ELR (cell line): ENCODE measurements around the gene C19orf47.
A peak's percentile ranks its signal among the peaks of the same experiment; 100 is the strongest.

Experiments
- DNase-seq: peaks from one replicate; pipeline ENCODE4 v3.0.0-alpha.2; 2015; ENCODE audit warnings: low read depth

C19orf47 gene

DNA sequence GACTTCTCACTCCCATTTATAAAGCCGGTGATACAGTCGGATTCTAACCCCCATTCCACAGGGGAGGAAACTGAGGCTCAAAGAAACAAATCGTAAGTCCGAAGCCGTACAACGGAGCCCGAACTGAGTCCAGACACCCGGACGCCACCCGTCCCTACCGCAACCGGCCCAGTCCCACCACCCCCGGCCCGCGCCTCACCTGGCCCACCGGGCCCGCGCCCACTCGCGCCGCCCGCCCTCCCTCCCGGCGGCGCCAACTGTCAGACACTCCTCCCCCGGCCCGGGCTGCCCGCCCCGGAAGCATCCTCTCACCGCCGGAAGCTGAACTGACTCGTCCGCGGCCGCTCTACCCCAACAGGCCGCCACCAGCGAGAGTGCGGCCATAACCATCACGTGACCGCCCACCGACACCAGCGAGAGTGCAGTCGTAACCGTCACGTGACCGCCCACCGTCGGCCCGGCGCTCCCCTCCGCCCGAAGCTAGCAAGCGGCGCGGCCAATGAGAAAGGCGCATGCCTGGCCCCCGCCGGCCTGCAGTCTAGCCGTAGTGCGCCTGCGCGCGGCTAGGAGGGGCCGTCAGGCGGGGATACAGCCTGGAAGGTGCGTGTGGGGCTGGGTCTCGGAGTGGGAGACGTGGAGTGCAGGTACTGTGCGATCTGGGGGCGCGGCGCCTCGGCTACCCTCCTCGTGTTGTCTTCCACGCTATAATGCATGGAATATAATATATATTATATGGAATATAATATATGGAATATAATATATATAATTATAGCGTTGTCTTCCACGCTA, at the start of gene C19orf47, which contains the start of gene PLD3:
C19orf47 (minus strand) TSS at position 273 of the 789 bp plus-strand sequence. CDS start 6,540 bp downstream, outside the sequence.
PLD3 (plus strand) TSS at position 571 of the 789 bp plus-strand sequence. CDS start 17,789 bp downstream, outside the sequence.
- DNase-seq: peak; percentile 99

- DNase-seq: no peak
Observed at GRCh38 chr19:40397568-40397906, 49.3 kb upstream of the C19orf47 start.

DNA sequence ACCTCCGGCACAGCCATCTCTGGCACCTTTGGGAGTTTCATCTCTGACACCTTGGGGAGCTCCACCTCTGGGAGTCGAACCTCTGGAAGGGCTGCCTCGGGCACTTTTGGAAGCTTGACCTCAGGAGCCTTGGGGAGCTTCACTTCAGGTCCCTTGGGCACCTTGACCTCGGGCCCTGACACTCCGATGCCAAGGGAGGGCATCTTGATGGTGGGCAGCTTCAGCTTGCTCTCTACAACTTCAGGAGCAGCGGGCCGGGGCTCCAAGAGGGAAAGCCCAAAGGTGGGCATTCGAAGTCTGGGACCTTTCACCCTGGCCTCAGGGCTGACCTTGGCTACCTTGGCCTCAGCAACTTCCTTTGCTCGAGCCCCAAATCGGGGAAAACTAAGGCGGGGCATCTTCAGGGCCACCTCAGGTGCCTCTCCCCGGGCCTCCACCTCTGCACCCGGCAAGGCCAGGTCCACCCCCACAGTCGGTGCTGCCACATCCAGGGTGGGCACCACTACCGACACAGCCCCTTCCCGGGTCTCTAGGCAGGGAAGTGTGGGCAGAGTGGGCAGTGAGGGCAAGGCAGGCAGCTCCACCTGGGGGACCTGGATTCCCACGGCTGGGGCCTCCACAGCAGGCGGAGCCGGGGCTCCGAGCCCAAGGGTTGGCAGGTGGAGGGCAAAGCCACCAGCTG, 48.8 kb upstream of the C19orf47 start:
- DNase-seq: no peak

DNA sequence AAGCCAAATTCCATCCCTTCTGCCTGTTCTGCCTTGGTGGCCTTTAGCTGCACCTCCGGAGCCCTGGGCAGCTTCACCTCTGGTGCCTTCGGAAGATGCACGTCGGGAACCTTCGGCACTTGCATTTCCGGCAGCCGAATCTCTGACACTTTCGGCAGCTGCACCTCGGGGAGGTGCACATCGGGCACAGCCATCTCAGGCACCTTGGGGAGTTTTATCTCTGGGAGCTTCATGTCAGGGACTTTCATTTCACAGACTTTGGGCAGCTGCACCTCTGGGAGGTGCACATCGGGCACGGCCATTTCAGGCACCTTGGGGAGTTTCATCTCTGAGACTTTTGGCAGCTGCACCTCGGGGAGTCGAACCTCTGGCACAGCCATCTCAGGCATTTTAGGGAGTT, 47.8 kb upstream of the C19orf47 start:
- no peak for DNase-seq

- no peak for DNase-seq
Observed at GRCh38 chr19:40394816-40395210, 46.6 kb upstream of the C19orf47 start.

DNA sequence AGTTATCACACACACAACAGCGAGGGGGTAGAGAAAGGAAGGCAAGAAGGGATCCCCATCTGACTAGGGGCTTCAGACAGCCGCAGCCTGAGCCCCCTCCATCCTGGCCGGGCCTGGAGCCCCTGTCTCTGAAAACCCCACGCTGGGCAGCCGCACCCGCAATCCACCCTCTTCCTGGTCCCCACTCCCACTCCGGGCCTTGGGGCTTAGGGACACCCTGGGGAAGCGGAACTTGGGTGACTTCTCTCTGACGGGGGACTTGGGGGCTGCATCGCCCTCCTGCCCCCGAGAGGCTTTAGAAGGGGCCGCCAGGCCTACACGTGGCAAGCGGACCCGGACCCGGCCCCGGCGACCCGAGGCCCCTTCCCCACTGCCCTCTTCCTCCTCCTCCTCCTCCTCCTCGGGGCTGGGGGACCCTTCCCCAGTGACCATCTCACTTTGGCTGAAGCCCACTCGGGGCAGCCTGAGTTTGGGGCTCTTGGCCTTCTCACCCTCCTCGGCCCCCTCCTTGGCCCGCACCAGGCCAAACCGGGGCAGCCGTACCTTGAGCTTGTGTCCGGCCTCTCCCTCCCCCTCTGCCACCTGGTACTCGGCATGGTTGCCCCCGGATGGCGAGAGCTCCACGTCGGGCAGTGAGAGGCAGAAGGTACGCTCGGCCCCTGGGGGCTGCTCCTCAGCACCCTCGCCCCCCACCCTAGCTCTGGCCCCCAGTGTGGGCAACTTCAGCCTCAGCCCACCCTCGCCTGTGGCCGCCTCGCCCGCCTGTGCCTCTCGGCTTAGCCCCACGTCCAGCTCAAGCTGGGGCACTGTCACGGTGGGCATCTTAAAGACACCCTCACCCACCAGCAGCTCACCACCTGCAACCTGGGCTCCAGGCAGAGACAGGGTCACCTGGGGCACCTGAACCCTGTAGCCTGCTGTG, 46.0 kb upstream of the C19orf47 start:
- no peak for DNase-seq

DNA sequence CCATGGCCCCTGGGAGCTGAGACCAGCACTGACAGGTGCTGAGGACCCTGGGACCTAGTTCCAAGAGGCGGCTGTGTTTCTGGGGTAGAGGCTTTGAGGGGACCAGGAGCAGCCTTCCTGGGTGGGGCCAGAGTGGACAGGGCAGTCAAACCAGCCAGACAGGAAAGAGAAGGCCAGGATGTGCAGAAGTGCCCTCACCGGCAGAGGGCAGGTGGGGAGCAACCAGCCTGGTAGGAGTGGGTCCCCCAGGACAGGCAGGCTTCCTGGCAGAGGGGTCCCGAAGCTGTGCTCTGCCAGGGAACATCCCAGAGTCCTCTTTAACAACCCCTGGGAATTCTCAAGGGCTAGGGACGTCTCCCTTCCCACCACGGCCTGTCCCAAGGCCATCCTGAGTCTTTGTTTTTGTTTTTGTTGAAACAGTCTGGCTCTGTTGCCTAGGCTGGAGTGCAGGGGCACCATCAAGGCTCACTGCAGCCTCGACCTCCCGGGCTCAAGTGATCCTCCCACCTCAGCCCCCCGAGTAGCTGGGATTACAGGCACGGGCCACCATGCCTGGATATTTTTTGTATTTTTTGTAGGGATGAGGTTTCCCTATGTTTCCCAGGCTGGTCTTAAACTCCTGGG, 44.8 kb upstream of the C19orf47 start:
- DNase-seq: no peak

DNA sequence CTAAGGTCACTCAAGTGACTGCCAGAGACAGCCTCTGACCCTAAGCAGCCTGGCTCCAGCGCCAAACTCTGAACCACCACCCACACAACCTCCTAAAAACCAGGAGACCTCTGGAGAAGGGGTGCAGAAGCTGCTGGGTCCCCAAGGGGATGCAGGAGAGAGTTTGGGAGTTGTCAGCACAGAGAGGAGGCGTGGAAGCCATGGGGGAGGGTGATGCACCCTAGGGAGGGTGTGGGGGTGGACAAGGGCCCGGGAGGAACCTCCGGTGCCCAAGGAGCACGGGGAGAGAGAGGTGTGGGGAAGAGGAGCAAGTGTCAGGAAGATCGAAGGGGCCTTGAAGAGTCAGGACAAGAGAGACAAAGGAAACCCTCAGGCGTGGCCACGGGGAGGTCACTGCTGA, 43.9 kb upstream of the C19orf47 start:
- no peak for DNase-seq

- no peak for DNase-seq
Observed at GRCh38 chr19:40390084-40390742, 42.0 kb upstream of the C19orf47 start, which contains the start of gene HIPK4. HIPK4 (minus strand) TSS chr19:40390181; CDS start chr19:40389902, 279 bp downstream.

- no peak for DNase-seq
Observed at GRCh38 chr19:40389404-40390083, 41.3 kb upstream of the C19orf47 start.

DNA sequence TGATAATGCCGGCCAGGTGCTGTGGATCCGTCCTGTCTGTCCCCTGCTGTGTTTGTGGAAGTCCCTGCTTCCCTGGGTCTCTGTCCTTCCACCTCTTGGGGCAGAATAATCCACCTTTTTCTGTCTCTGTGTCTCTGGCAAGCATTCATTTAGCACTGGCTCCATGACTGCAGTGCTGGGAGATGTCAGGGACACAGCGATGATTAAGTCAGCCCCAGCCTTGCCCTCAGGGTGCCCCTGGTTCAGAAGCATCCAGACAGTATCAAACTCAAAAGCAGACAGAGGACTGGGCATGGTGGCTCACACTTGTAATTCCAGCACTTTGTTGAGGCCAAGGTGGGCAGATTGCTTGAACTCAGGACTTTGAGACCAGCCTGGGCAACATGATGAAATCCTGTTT, 40.3 kb upstream of the C19orf47 start:
- DNase-seq: no peak

- no peak for DNase-seq
Observed at GRCh38 chr19:40387155-40387554, 39.0 kb upstream of the C19orf47 start.

DNA sequence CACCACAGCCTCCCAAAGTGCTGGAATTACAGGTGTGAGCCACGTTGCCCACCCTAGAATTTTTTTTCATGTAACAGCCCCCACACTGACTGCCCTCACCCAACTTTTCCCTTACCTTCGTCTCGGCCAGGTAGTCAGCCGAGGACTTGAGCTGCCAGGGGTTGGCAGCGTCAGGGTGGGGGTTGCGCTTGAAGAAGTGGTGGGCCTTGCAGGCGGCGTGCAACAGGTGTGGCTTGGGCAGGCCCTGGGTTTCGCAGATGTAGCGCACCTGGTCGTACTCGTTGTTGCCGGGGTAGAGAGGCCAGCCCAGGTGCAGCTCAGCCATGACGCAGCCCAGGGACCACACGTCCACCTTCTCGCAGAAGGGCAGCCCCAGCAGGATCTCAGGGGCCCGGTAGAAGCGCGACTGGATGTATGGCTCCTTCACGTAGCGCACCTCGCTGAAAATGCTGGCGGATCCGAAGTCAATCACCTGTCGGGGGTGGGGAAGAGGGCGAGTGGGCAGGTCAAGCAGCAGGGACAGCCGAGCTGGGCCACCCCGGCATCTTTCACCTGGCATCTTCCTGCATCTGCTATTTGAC, 35.6 kb upstream of the C19orf47 start:
- DNase-seq: no peak

DNA sequence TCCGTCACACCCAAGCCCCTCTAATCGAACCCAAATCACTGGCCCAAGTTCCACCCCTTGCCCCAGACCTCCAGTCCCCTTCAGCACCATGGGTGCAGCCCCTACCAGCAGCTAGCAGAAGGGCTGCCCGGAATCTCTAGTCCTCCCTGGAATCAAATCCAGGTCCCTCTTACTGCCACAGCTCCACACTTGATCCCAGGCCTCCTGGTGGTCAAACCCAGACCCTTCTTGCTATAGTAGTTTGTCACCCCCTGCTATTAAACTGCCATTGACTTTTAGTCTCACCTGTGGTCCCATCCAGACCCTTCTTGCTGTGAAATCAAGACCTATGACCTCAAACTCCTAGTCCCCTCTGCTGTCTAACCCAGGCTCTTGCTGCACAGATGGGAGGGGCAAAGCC, 33.1 kb upstream of the C19orf47 start:
- DNase-seq: no peak

DNA sequence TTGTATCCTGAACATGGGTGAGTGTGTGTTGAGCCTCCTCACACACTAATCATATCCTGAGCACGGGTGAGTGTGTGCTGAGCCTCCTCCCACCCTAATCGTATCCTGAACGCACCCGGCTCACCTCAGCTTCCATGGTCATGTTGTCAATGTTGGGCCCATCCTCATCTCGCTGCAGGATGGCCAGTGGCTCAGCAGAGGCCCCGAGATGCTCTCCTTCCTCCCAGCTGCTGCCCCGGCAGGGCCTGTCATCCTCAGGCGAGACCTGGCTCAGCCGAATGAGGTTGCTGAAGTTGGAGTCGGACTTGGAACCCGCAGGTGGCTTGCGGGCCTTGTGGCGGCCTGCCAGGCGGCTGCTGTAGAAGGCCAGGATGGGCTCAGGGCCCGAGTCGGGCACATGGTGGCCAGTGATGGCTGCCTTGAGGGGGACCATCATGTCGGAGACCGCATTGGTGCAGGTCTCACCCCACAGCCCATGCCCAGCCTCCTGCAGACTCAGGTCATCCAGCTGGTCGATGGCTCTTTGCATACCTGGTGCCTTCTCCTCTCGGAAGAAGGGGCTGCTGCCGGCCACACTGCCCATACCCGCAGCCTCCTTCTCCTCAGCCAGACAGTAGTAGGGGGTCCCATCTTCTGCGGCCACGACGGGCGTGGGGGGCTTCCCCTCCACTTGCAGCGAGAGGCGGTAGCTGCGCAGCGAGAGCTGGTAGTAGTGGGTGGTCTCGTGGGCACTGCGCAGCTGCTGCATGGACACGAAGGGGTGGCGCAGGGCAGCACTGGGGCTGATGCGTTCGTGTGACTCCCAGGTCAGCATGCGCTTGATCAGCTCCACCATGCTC, 32.2 kb upstream of the C19orf47 start:
- DNase-seq: no peak

GRCh38 chr19:40379446-40380198, 31.4 kb upstream of the C19orf47 start:
- DNase-seq: no peak

GRCh38 chr19:40378509-40378908, 30.3 kb upstream of the C19orf47 start:
- no peak for DNase-seq

GRCh38 chr19:40377876-40378385, 29.7 kb upstream of the C19orf47 start:
- DNase-seq: no peak
